HEK293T (cell line): ENCODE measurements around the gene GFER.

ENCODE experiments used
- FOXA1 ChIP-seq: fragments of 450-650 bp; IDR thresholded peaks from 2 replicates; pipeline ENCODE4 v1.6.1; 2016; ENCODE audit warnings: mild to moderate bottlenecking
- FOXK2 ChIP-seq: fragments of 450-650 bp; IDR thresholded peaks from 2 replicates; pipeline ENCODE4 v1.6.1; 2016; ENCODE audit warnings: mild to moderate bottlenecking
- HDGF ChIP-seq: fragments of 450-650 bp; IDR thresholded peaks from 2 replicates; pipeline ENCODE4 v1.6.1; 2017; ENCODE audit warnings: antibody characterized with exemption, borderline replicate concordance
- NFRKB ChIP-seq: fragments of 450-650 bp; IDR thresholded peaks from 2 replicates; pipeline ENCODE4 v1.6.1; 2016; ENCODE audit warnings: mild to moderate bottlenecking, moderate library complexity
- PKNOX1 ChIP-seq: fragments of 450-650 bp; IDR thresholded peaks from 2 replicates; pipeline ENCODE4 v1.6.1; 2016
- SP1 ChIP-seq: fragments of 450-650 bp; IDR thresholded peaks from 2 replicates; pipeline ENCODE4 v1.6.1; 2017
- SUZ12 ChIP-seq: fragments of 450-650 bp; IDR thresholded peaks from 2 replicates; pipeline ENCODE4 v1.6.1; 2016; ENCODE audit warnings: mild to moderate bottlenecking
- ZNF384 ChIP-seq: fragments of 450-650 bp; IDR thresholded peaks from 2 replicates; pipeline ENCODE4 v1.6.1; 2016

DNA sequence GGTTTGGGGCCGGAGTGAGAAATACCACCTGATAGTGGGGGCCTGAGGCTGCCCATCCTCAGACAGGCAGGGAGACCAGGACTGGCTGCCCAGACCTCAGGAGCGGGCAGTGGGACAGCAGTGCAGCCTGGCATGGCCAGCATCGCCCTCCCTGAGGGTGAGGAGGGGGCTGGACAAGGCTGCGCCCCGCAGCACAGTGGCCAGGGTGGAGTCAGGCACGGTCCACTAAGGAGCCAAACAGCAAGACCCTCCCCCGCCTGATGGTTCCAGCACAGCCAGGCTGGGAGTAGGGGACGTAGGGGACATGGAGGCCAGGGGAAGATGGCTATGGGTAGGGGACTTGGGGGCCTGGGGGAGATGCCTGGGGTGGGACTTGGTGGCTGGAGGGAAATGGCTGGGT is 22.3 kb downstream of the GFER start:
- TF ChIP-seq HDGF: no peak
- no peak for TF ChIP-seq FOXK2
- no peak for TF ChIP-seq SP1
- no peak for TF ChIP-seq NFRKB
- no peak for TF ChIP-seq SUZ12
- TF ChIP-seq ZNF384: no peak
- TF ChIP-seq PKNOX1: no peak
- no peak for TF ChIP-seq FOXA1
